Heart right ventricle (tissue), 16 donors: ENCODE data around the gene NPAS3. TPM values are rescaled to one million over a fixed set of nuclear protein-coding genes. Genes with fewer than 3 reads are reported as not detected.

Experiments
- ATAC-seq, 8 donors: fragments of 200-7000 bp; cut with Tn5 transposase; one replicate each; pipeline ENCODE4 v1.9.1; 2020; ENCODE audit warnings: mild to moderate bottlenecking in 8 of 8, moderate library complexity in 8 of 8, moderate number of reproducible peaks in 1 of 8
- DNase-seq, 2 donors: peaks; one replicate each; pipeline ENCODE4 v3.0.0-alpha.2; 2020
- H3K27ac ChIP-seq, 10 donors: fragments of 200-600 bp; sonication (generic) in 2 of 10; one replicate each; pipeline versions ENCODE4 v1.5.0 to v1.8.0; 2020 to 2022; ENCODE audit warnings: mild to moderate bottlenecking in 3 of 10
- H3K27me3 ChIP-seq, 7 donors: fragments of 200-600 bp; one replicate each; pipeline ENCODE4 v1.8.0; 2021 to 2022; ENCODE audit warnings: mild to moderate bottlenecking in 2 of 7
- H3K36me3 ChIP-seq, 9 donors: fragments of 200-600 bp; sonication (generic) in 1 of 9; one replicate each; pipeline versions ENCODE4 v1.5.0 to v1.8.0; 2020 to 2022; ENCODE audit warnings: mild to moderate bottlenecking in 2 of 9
- H3K4me1 ChIP-seq, 9 donors: fragments of 200-600 bp; sonication (generic) in 1 of 9; one replicate each; pipeline versions ENCODE4 v1.5.0 to v1.8.0; 2020 to 2022; ENCODE audit warnings: mild to moderate bottlenecking in 4 of 9
- H3K4me3 ChIP-seq, 10 donors: fragments of 200-600 bp; sonication (generic) in 2 of 10; one replicate each; pipeline versions ENCODE4 v1.5.0 to v1.8.0; 2020 to 2022; ENCODE audit warnings: mild to moderate bottlenecking in 7 of 10, moderate library complexity in 2 of 10
- H3K9me3 ChIP-seq, 11 donors: fragments of 200-600 bp in 10 of 11; sonication (generic) in 2 of 11; one replicate each; pipeline versions ENCODE4 v1.5.0 to v1.8.0; 2013 to 2022; ENCODE audit warnings: mild to moderate bottlenecking in 2 of 11, control low read depth in 1 of 11, moderate library complexity in 1 of 11
- WGBS, 2 donors: extraction: QIAGEN DNeasy Blood & Tissue Kit; methylation state at CpG; one replicate each; pipeline ENCODE4 v1.1.7; 2013; ENCODE audit warnings: inconsistent platforms in 1 of 2; 5-methylcytosine and 5-hydroxymethylcytosine counted together
- intact Hi-C, 10 donors: fragments of 100-400 bp; cut with DNase I; formaldehyde crosslinking; loops; one replicate each; pipeline versions ENCODE4 v1.11.1 to v1.14.2; 2022
- polyA plus RNA-seq, 2 donors: library from polyadenylated mRNA; stranded (reverse); fragments of 200-250 nt; gene quantifications; one replicate each; pipeline ENCODE4 v1.2.3, GENCODE V29; 2013
- total RNA-seq, 10 donors: library from RNA; stranded (reverse); fragmentation: NEBNext Ultra II Directional in 3 of 10; extraction: Animal tissue kit (Norgen Biotek cat#: 25700) in 3 of 10; gene quantifications; one replicate each; pipeline versions ENCODE4 v1.2.1 to v1.2.4, GENCODE V29; 2021 to 2023
- TF ChIP-seq, protein P1 (sequence below), 9 donors: fragments of 200-600 bp; sonication (generic) in 2 of 9; IDR thresholded peaks; one replicate each; pipeline versions ENCODE4 v1.5.0 to v1.8.0; 2021 to 2022; ENCODE audit warnings: antibody characterized with exemption in 9 of 9, mild to moderate bottlenecking in 5 of 9, moderate library complexity in 1 of 9
- donor health status: Arrhythmogenic right ventricular cardiomyopathy.
- donor health status: ischemic (EF 13 %, LVEDD 7.1; RV severe dilation, severe dysfunction).
- donor health status: healthy with polysubstance abuse.
- donor health status: DM: no; HTN: yes; CAD: no.
- donor health status: DM: no; HTN: no; CAD: no.
- donor health status: ischemic (EF 25% LVEDD 6.9; RV normal size, moderate dysfunction).
- donor health status: ischemic (EF 25% LVEDD 5.7; RV mildly dilated, moderate dysfunction).
- donor health status: healthy.
- donor health status: DM: yes; HTN: yes; CAD: no.
- donor health status: Ischemic cardiomyopathy.
- donor health status: ischemic (EF 35%, LVEDD 5.7; RV mildly dilated, moderate dysfunction).
- donor health status: nonischemic (EF 11% LVEDD 7.7; RV severe dilation, severe dysfunction).
- donor health status: DM: yes; HTN: yes; CAD: no.
- donor health status: PGD.
- donor health status: ischemic (EF 29% LVEDD 5.4; RV normal size, mild dysfunction).
- donor health status: nonischemic (EF 23%, LVEDD 6.1; RV moderate dilation, normal function).

Gene NPAS3
- total and polyA plus RNA-seq, 12 donors, result 0.12 to 2.8 (median 0.99) TPM

DNA sequence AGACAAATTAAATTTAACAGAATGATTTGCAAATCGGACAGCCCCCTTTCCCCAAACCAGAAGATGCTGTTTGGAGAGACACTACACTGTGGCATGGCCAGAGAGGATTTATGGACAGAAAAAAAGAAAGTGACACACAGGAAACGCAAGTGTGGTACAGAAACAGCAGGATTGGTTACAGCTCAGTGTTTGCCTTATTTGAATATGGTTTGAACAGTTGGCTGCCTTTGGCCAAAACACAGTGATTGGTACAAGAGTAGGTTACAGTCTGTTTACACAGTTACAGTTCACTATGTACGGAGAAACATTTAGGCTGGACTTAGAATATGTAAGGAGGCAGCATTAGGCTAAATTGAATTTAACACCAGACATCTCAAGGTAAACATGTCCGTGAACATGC is 335.3 kb downstream of the NPAS3 start:
- WGBS, 2 donors, result 91 to 93% methylated on average over 4 of the region's 4 CpGs
- no peaks in the 10 kb centered on the region for H3K9me3 ChIP-seq
- TF ChIP-seq, protein P1, sequence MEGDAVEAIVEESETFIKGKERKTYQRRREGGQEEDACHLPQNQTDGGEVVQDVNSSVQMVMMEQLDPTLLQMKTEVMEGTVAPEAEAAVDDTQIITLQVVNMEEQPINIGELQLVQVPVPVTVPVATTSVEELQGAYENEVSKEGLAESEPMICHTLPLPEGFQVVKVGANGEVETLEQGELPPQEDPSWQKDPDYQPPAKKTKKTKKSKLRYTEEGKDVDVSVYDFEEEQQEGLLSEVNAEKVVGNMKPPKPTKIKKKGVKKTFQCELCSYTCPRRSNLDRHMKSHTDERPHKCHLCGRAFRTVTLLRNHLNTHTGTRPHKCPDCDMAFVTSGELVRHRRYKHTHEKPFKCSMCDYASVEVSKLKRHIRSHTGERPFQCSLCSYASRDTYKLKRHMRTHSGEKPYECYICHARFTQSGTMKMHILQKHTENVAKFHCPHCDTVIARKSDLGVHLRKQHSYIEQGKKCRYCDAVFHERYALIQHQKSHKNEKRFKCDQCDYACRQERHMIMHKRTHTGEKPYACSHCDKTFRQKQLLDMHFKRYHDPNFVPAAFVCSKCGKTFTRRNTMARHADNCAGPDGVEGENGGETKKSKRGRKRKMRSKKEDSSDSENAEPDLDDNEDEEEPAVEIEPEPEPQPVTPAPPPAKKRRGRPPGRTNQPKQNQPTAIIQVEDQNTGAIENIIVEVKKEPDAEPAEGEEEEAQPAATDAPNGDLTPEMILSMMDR (IDR thresholded peaks at IDR 0.05), result no peak
- DNase-seq (no peak), ATAC-seq (no peak)
- H3K27me3 ChIP-seq, result no peaks in the 10 kb centered on the region
- intact Hi-C loops, result no loop called here
- H3K27ac ChIP-seq, result no peak overlapping the region
- H3K4me3 ChIP-seq, result no peak overlapping the region
- H3K36me3 ChIP-seq, result no peaks in the 10 kb centered on the region
- H3K4me1 ChIP-seq, result no peaks in the 10 kb centered on the region

DNA sequence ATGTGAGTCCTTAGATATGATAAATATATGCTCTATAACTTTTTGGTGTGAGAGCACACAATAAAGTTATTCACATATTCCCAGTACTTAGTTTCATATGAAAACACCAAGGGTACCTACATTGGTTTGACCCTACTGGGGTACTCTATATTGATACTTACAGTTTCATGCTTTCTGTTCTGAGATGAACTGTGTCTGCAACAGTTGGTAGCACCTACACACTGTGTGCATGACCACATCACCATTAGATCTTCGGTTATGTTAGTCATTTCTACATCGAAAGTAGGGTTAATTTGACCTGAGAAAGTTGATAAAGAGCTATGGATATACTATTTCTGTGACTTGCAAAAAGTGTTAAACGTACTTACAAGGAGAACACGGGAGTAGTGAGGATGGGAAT is 337.2 kb downstream of the NPAS3 start:
- Histone ChIP-seq H3K27ac (no peak overlapping the region), H3K4me1 (no peaks in the 10 kb centered on the region), H3K36me3 (no peaks in the 10 kb centered on the region), H3K9me3 (no peaks in the 10 kb centered on the region), H3K4me3 (no peak overlapping the region), H3K27me3 (no peaks in the 10 kb centered on the region)
- WGBS, 2 donors, result 71 to 82% methylated on average over 4 of the region's 4 CpGs
- intact Hi-C loops, result no loop called here
- ATAC-seq, result no peak
- no peak for DNase-seq
- TF ChIP-seq, protein P1 (IDR thresholded peaks at IDR 0.05), result no peak

DNA sequence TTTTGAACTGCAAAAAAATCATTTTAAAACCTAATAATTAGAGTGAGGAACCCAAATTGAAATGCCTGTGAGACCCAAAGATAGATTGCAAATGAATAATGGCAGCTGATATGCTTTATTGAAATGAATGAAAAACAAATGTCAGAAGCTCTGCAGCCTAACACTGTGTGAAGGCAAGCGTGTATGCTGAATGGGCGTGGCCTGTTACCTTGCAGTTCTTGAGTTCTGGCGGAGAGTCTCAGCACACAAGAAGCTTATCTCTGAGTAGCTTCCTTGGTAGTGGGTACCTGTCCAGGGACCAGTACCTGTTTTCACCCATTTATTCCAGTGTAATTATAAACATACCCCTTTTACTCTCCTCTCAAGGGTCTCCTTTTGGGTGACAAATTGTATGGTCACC is 341.2 kb downstream of the NPAS3 start:
- no peaks in the 10 kb centered on the region for H3K36me3 ChIP-seq
- H3K27me3 ChIP-seq, result no peaks in the 10 kb centered on the region
- no peaks in the 10 kb centered on the region for H3K4me1 ChIP-seq
- no peaks in the 10 kb centered on the region for H3K9me3 ChIP-seq
- DNase-seq (no peak), ATAC-seq (no peak)
- H3K27ac ChIP-seq, result no peak overlapping the region
- TF ChIP-seq, protein P1 (IDR thresholded peaks at IDR 0.05), result no peak
- WGBS, 2 donors, result 88 to 91% methylated on average over 3 of the region's 3 CpGs
- H3K4me3 ChIP-seq, result no peak overlapping the region
- intact Hi-C loops, result no loop called here

DNA sequence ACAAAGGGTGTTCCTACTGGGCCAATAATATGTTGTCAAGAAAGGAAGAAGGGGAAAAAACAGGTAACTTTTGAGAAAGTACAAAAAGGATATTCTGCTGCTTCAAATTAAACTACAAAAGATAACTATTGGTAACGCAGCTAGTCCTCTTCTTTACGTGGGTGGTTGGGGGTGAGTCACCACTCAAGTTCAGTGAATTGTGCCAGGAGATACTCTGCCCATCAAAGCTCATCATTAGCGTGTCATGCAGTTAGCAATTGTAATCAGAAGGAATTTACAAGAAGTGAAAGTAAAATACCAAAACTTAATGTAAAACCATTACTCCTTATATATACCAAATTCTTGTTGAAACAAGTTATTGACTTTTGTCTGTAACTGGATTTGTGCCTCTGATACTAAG is 342.0 kb downstream of the NPAS3 start:
- Histone ChIP-seq H3K36me3 (no peaks in the 10 kb centered on the region), H3K27ac (no peak overlapping the region), H3K27me3 (no peaks in the 10 kb centered on the region), H3K4me3 (no peak overlapping the region), H3K4me1 (no peaks in the 10 kb centered on the region), H3K9me3 (no peaks in the 10 kb centered on the region)
- WGBS, 2 donors, result 73 to 81% methylated on average over 3 of the region's 3 CpGs
- TF ChIP-seq, protein P1 (IDR thresholded peaks at IDR 0.05), result no peak
- intact Hi-C loops, result no loop called here
- no peak for ATAC-seq
- DNase-seq, result no peak
